GM19328 (cell line): Measurements from ENCODE around the gene YTHDF1.

Source experiments
- ATAC-seq: cut with Tn5 transposase; IDR thresholded peaks from one replicate; pipeline ENCODE4 v1.9.1; 2021; ENCODE audit warnings: mild to moderate bottlenecking, moderate library complexity; ENCODE audit not compliant: unreplicated experiment

Gene YTHDF1

DNA sequence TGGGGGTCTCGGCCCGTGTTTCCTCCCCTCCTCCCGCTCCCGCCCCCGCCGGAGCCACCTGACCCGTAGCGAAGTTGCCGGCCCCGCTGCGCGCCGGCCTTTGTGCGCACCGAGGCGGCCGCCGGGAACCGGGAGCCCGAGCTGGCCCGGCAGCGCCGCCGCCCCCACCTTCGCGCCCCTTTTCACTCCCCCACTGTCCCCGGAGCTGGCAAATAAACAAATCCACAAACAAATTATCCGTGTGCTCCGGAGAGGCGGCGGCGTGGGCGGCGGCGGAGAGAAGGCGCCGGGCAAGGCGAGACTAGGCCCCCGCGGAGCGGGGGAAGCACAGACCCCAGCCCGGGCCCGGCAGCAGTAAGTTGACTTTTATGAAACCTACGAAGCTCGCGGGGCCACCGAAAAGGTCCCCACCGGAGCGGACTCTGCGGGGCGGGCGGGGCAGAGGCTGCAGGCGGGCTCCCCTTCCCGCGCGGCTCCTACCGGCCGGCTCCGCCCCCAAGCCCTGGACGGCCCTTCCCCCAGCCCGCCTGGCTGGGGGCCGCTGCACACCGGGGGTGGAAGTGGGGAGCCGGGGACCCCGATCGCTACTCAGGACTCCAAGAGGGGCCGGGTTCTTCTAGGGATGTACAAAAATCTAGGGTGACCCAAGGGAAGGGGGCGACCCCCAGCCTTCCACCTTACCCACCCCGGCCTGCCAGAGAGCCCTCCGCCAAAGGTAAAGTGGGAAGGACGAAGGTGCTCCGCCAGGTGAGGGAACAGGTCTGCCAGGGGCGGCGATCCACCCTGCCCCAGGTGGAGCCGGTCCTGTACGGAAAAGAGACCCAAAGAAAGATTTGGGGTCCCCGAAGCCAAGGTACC is 40.7 kb downstream of the YTHDF1 start:
- no peak for ATAC-seq

GRCh38 chr20:63174309-63175037 is 41.5 kb downstream of the YTHDF1 start:
- no peak for ATAC-seq

GRCh38 chr20:63173552-63174191 is 42.3 kb downstream of the YTHDF1 start:
- ATAC-seq, result no peak

DNA sequence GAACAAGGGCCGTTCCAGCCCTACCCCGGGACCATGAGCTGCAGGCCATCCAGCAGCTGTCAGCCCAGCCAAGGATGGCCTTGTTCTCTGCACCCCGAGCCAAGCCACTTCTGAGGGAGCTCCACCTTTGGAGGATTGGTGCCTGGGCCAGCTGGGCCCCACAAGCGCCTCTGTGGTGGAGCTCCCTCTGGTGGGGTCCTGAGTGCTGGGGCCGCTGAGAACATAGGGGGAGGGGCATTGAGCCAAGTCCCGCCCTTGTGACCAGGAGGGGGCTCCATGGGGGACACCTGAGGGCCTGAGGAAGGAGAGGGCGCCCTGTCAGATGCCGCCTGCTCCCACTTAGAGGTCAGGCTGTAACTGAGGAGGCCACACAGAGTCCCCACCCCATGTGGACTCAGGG is 43.2 kb downstream of the YTHDF1 start:
- no peak for ATAC-seq

DNA sequence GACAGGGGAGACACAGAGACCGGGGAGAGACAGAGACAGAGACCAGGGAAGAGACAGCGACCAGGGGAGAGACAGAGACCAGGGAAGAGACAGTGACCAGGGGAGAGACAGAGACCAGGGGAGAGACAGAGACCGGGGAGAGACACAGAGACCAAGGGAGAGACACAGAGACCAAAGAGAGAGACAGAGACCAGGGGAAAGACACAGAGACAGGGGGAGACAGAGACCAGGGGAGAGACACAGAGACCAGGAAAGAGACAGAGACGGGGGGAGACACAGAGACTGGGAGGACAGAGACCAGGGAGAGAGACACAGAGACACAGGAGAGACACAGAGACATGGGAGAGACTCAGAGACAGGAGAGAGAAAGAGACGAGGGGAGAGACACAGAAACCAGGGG is 43.9 kb downstream of the YTHDF1 start:
- ATAC-seq, result no peak

DNA sequence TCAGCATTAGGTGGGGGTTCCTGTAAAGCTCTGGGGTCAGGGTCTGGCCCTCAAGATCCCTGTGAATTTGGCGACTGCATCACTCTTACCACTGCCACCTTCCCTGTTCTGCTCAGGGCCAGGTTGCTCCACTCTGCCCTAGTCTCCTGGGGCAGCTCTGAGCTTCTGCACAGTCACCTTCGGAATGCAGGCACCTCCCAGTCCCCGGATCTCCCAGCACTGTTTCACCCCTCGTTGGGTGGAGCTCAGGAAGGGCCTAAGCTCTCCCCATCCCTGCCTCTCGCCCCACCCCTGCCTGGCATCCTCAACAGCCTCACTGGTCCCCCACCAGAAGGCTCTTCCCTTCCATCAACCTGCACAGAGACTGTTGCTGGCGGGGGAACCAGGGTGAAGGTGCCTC is 46.2 kb downstream of the YTHDF1 start:
- ATAC-seq, result no peak

- no peak for ATAC-seq
These were observed 47.1 kb downstream of the YTHDF1 start for GRCh38 chr20:63168861-63169260.

DNA sequence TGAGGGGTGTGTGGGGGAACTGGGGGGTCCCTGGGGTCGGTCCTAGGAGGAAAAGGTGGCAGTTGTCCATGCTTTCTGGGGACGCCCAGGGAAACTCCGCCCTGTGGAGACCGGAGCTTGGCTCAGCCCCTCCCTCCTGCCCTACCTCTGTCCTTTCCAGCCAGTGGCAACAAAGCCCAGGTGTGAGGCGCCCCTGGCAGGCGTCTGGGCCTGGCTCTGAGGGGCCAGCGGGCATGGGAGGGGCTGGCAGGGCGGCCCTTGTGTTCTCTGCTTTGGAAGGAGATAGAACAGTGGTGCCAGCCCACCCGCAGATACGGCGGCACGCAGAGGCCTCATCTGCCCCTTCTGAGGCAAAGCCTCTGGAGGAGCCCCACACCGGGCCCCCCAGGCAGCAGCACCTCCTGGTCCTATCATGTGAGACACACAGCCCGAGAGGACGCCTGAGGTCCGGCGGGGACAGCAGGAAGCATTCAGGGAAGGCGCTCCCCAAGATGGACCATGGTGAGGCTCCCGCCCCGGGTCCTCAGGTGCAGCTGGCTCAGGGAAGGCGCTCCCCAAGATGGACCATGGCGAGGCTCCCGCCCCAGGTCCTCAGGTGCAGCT is 47.9 kb downstream of the YTHDF1 start:
- no peak for ATAC-seq

GRCh38 chr20:63167026-63167917 is 48.7 kb downstream of the YTHDF1 start:
- ATAC-seq, result no peak

- no peak for ATAC-seq
These were observed 49.5 kb downstream of the YTHDF1 start for GRCh38 chr20:63166193-63167020.

- ATAC-seq, result no peak
These were observed 50.4 kb downstream of the YTHDF1 start for GRCh38 chr20:63165356-63166192.

DNA sequence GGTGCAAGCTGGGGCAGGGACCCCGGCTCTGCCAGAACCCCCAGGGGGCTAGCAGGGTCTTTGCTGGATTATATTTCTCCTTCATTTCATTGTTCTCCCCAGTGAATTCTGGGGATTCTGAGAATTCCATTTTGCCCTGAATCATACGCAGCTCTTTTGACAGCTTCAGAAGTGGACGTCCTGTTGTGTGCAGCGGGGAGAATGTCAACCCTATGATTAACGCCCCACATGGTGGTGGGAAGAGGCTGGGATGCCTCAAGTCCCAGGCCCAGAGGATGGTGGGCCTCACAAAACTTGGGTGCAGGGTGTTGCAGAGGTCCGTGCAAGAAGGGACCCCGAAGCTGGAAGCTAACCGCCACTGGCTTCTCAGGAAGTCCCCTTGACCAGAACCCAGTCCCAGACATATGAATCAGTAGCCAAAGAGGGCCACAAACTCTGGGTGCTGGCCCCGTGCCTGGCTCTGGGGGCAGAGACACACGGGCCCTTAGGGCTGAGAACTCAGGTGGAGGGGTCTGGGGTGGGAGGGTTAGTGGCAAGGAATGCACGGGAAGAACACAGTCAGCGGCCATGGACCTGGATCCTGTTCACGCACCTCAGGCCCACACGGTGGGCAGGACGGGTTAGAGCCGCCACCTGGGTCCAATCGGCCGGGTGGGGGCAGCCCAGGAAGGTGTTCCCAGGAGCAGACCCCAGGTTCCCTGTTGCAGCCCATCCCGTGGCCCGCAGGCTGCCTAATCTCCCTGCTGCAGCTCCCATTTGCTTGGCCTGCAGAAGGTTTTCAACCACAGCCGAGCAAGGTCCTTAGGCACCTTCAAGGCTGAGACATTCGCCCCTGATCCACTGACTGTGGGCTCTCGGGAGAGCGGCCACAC is 51.2 kb downstream of the YTHDF1 start:
- ATAC-seq, result no peak

- ATAC-seq, result no peak
These were observed 52.1 kb downstream of the YTHDF1 start for GRCh38 chr20:63163596-63164483.

DNA sequence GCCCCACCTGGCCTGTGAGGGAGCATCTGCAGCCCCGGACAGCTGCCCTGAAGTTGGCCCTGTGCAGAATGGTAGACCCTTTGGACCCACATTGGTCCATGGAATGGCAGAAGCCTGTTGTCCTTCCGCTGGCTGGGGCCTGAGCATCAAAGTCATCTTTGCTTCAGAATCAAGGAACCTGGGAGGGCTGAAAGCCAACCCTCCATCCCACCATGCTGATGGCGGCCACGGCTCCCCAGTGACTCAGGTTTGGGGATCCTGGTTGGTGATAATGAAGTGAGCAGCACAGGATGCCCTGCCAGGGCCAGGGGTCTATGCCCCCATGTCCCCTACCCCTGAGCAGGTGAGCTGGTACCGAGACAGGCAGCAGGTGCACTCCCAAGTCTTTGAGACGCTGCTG is 52.8 kb downstream of the YTHDF1 start:
- no peak for ATAC-seq

GRCh38 chr20:63162206-63162795 is 53.6 kb downstream of the YTHDF1 start:
- ATAC-seq, result no peak

- ATAC-seq, result no peak
These were observed 54.7 kb downstream of the YTHDF1 start for GRCh38 chr20:63161176-63161651.
